ENCODE measurements around the gene GCSH. TPM values are rescaled to one million over a fixed set of nuclear protein-coding genes. Genes with fewer than 3 reads are reported as not detected.
A peak's percentile ranks its signal among the peaks of the same experiment; 100 is the strongest.

GCSH gene
- total and polyA plus RNA-seq, 2 of the 13 experiments (the other 11 are each of a cell fraction or from before 2014, with no cell fraction given), result 35.9 to 103 TPM

- TF ChIP-seq ZSCAN5A (CRISPR knock-in tag; IDR thresholded peaks at IDR 0.05; ENCODE audit: borderline replicate concordance), result peak; percentile 54; the same call in 1 of the 2 replicates
- TF ChIP-seq ZNF850 (CRISPR knock-in tag; conservative IDR thresholded peaks at IDR 0.05), result no peak
- TF ChIP-seq, protein P1, sequence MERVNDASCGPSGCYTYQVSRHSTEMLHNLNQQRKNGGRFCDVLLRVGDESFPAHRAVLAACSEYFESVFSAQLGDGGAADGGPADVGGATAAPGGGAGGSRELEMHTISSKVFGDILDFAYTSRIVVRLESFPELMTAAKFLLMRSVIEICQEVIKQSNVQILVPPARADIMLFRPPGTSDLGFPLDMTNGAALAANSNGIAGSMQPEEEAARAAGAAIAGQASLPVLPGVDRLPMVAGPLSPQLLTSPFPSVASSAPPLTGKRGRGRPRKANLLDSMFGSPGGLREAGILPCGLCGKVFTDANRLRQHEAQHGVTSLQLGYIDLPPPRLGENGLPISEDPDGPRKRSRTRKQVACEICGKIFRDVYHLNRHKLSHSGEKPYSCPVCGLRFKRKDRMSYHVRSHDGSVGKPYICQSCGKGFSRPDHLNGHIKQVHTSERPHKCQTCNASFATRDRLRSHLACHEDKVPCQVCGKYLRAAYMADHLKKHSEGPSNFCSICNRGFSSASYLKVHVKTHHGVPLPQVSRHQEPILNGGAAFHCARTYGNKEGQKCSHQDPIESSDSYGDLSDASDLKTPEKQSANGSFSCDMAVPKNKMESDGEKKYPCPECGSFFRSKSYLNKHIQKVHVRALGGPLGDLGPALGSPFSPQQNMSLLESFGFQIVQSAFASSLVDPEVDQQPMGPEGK (CRISPR knock-in tag; IDR thresholded peaks at IDR 0.05), result peak; percentile 60
- TF ChIP-seq NPAS2 (CRISPR knock-in tag; IDR thresholded peaks at IDR 0.05; ENCODE audit: borderline replicate concordance), result no peak
- no peak for TF ChIP-seq NFATC3 (CRISPR knock-in tag; IDR thresholded peaks at IDR 0.05)
- TF ChIP-seq ZNF770 (CRISPR knock-in tag; IDR thresholded peaks at IDR 0.05), result peak; percentile 34
- peak; percentile 78; the same call in 1 of the 2 replicates for TF ChIP-seq ZNF776 (CRISPR knock-in tag; IDR thresholded peaks at IDR 0.05)
- 0 out of 2 replicates have a peak, but pooled peaks have one; percentile 25 for TF ChIP-seq ESRRA (CRISPR knock-in tag; IDR thresholded peaks at IDR 0.05; ENCODE audit: low read depth)
- no peak for TF ChIP-seq ZNF567 (CRISPR knock-in tag; IDR thresholded peaks at IDR 0.05; ENCODE audit: borderline replicate concordance)
- TF ChIP-seq, protein P2, sequence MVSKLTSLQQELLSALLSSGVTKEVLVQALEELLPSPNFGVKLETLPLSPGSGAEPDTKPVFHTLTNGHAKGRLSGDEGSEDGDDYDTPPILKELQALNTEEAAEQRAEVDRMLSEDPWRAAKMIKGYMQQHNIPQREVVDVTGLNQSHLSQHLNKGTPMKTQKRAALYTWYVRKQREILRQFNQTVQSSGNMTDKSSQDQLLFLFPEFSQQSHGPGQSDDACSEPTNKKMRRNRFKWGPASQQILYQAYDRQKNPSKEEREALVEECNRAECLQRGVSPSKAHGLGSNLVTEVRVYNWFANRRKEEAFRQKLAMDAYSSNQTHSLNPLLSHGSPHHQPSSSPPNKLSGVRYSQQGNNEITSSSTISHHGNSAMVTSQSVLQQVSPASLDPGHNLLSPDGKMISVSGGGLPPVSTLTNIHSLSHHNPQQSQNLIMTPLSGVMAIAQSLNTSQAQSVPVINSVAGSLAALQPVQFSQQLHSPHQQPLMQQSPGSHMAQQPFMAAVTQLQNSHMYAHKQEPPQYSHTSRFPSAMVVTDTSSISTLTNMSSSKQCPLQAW (CRISPR knock-in tag; IDR thresholded peaks at IDR 0.05), result no peak
- peak; percentile 77 for TF ChIP-seq CREB1 (IDR thresholded peaks at IDR 0.05)
- TF ChIP-seq CREB1 (CRISPR knock-in tag; IDR thresholded peaks at IDR 0.05), result no peak
- TF ChIP-seq ZNF34 (CRISPR knock-in tag; IDR thresholded peaks at IDR 0.05; ENCODE audit: borderline replicate concordance), result no peak
- TF ChIP-seq KLF12 (CRISPR knock-in tag; IDR thresholded peaks at IDR 0.05; ENCODE audit: borderline replicate concordance), result peak; percentile 57; the same call in 1 of the 2 replicates
- TF ChIP-seq TEAD3 (CRISPR knock-in tag; optimal IDR thresholded peaks at IDR 0.05; ENCODE audit: borderline replicate concordance), result peak; percentile 64
- peak; percentile 86 for TF ChIP-seq ZNF18 (CRISPR knock-in tag; IDR thresholded peaks at IDR 0.05; ENCODE audit: insufficient replicate concordance)
- no peak for TF ChIP-seq ZZZ3 (CRISPR knock-in tag; IDR thresholded peaks at IDR 0.05; ENCODE audit: borderline replicate concordance)
These were observed at the start of gene GCSH (continued) for GRCh38 chr16:81095953-81096714.
